ENCODE results near the gene RAB40C.

The RAB40C gene

GRCh38 chr16:610513-611381 is 20.9 kb downstream of the RAB40C start:
- no peak for DNase-seq (ENCODE audit: low read depth, low spot score)

GRCh38 chr16:615122-615521 is 25.3 kb downstream of the RAB40C start:
- no peak for DNase-seq (ENCODE audit: low read depth, low spot score)

GRCh38 chr16:616733-617586 is 27.1 kb downstream of the RAB40C start:
- no peak for DNase-seq (ENCODE audit: low read depth, low spot score)

- no peak for DNase-seq (ENCODE audit: low read depth, low spot score)
Measured at GRCh38 chr16:617855-618254, 28.0 kb downstream of the RAB40C start.

GRCh38 chr16:619476-620100 is 29.7 kb downstream of the RAB40C start:
- DNase-seq (ENCODE audit: low read depth, low spot score): no peak

GRCh38 chr16:620700-621525 is 31.0 kb downstream of the RAB40C start:
- DNase-seq (ENCODE audit: low read depth, low spot score): no peak

- DNase-seq (ENCODE audit: low read depth, low spot score): no peak
Measured at GRCh38 chr16:621526-622105, 31.8 kb downstream of the RAB40C start.

- DNase-seq (ENCODE audit: low read depth, low spot score): no peak
Measured at GRCh38 chr16:622920-623280, 33.0 kb downstream of the RAB40C start.

- DNase-seq (ENCODE audit: low read depth, low spot score): no peak
Measured at GRCh38 chr16:624526-625070, 34.7 kb downstream of the RAB40C start.

- DNase-seq (ENCODE audit: low read depth, low spot score): no peak
Measured at GRCh38 chr16:625117-625976, 35.5 kb downstream of the RAB40C start.

GRCh38 chr16:625977-626765 is 36.3 kb downstream of the RAB40C start:
- DNase-seq (ENCODE audit: low read depth, low spot score): no peak

- no peak for DNase-seq (ENCODE audit: low read depth, low spot score)
Measured at GRCh38 chr16:626787-627453, 37.1 kb downstream of the RAB40C start.

GRCh38 chr16:627454-628239 is 37.8 kb downstream of the RAB40C start:
- DNase-seq (ENCODE audit: low read depth, low spot score): no peak

- DNase-seq (ENCODE audit: low read depth, low spot score): no peak
Measured at GRCh38 chr16:628321-629061, 38.6 kb downstream of the RAB40C start.

GRCh38 chr16:629185-629832 is 39.4 kb downstream of the RAB40C start:
- no peak for DNase-seq (ENCODE audit: low read depth, low spot score)

GRCh38 chr16:629833-630248 is 40.0 kb downstream of the RAB40C start:
- DNase-seq (ENCODE audit: low read depth, low spot score): no peak

Data from iPS DF 19.7 (cell line).